ENCODE results near the gene KLHL18. TPM values are rescaled to one million over a fixed set of nuclear protein-coding genes. Genes with fewer than 3 reads are reported as not detected.
A peak's percentile ranks its signal among the peaks of the same experiment; 100 is the strongest.

Gene KLHL18
- total RNA-seq, 1 experiment from 2014 or later, result 36.6 TPM

DNA sequence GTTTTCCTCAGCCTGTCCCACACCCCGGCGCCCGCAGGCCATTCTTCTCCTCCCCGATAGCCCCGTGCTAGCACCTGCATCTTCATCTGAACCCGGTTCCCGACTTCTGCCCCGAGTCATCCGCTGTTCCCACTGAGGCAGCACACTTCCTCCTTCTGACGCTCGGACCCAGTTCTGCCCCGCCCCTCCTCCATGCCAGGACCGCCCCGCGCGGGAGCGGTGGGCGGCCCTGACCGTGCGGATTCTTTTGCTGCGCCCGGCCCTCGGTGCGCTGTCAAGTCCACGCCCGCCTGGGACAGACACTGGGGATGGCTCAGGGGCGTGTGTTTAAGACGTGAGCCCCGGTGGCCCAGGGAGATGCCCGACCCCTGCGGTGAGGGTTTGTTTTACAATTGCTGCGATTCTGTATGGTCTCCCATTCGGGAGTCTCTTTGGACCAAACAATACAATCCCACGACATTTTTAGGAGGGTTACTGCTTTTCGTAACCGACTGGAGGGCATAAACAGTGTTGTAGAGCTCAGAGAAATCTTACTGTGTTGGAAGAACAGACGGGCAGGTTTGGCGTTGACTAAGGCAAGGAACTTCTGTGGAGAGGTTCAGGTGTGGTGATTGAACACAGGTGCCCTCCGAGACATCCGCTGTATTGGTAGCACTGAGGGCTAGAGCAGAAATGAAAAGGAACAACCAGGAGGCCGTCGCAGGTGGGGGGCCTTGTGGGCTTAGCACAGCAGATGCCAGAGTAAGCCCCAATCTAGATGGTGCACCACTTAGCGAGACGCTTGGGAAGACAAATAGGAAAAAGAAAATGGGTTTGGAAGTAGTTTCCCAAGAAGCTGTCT lies 98.8 kb downstream of the KLHL18 start:
- POLR2A ChIA-PET, result interaction anchor here (0.5 to 2.0 kb wide), 22 partner anchors 8 to 887 kb away, joined by 3 to 13 read pairs (median 4); partner anchors contain the start of genes ALS2CL, CCDC12, KIF9 and KLHL18
- BruUV-seq (replicated peaks), result TSS peak; percentile 51
- no peaks in the 10 kb centered on the region for H3K27me3 Mint-ChIP-seq (ENCODE audit: insufficient read depth, unreplicated experiment)
- H3K4me3 Mint-ChIP-seq (ENCODE audit: unreplicated experiment), result peak overlapping the region; percentile 97
- H3K27ac Mint-ChIP-seq (ENCODE audit: low read depth, unreplicated experiment), result peak overlapping the region; percentile 99
- peaks cover 33% of the 10 kb centered on the region for H3K4me1 Mint-ChIP-seq (ENCODE audit: insufficient read depth, unreplicated experiment)
- intact Hi-C loops (cut with micrococcal nuclease), result loop anchor here (5.0 kb wide), 1 partner anchor 99 kb away; the partner anchor contains the start of genes KIF9 and KLHL18
- TF ChIP-seq, protein P1, sequence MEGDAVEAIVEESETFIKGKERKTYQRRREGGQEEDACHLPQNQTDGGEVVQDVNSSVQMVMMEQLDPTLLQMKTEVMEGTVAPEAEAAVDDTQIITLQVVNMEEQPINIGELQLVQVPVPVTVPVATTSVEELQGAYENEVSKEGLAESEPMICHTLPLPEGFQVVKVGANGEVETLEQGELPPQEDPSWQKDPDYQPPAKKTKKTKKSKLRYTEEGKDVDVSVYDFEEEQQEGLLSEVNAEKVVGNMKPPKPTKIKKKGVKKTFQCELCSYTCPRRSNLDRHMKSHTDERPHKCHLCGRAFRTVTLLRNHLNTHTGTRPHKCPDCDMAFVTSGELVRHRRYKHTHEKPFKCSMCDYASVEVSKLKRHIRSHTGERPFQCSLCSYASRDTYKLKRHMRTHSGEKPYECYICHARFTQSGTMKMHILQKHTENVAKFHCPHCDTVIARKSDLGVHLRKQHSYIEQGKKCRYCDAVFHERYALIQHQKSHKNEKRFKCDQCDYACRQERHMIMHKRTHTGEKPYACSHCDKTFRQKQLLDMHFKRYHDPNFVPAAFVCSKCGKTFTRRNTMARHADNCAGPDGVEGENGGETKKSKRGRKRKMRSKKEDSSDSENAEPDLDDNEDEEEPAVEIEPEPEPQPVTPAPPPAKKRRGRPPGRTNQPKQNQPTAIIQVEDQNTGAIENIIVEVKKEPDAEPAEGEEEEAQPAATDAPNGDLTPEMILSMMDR (IDR thresholded peaks at IDR 0.05; ENCODE audit: unreplicated experiment), result no peak
- no peaks in the 10 kb centered on the region for H3K9me3 Mint-ChIP-seq (ENCODE audit: unreplicated experiment)
- peak; percentile 82 for DNase-seq (ENCODE audit: unreplicated experiment)
- CTCF ChIA-PET, result interaction anchor here (0.6 to 0.9 kb wide), 3 partner anchors 11 to 415 kb away, joined by 3 read pairs; no protein-coding TSS in a partner anchor
- peaks cover 19% of the 10 kb centered on the region for H3K36me3 Mint-ChIP-seq (ENCODE audit: insufficient read depth, unreplicated experiment)

DNA sequence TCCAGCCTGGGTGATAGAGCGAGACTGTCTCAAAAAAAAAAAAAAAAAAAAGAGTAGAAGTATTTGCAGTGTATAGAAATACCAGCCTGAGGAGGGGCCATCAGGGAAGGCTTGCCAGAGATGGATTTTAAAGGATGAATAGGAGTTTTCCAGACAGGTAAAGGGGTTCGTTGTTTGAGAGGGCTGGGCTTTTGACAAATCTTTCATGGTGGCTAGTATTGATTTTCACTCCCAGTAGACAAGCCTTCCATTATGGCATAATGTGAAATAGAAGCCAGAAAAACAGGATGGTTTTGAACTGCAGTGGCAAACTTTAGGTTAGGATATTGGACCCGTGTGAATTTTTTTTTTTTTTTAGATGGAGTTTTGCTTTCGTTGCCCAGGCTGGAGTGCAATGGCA lies 101.7 kb downstream of the KLHL18 start:
- Mint-ChIP-seq H3K4me3 (ENCODE audit: unreplicated experiment) (no peak overlapping the region), H3K4me1 (ENCODE audit: insufficient read depth, unreplicated experiment) (peaks cover 33% of the 10 kb centered on the region), H3K9me3 (ENCODE audit: unreplicated experiment) (no peaks in the 10 kb centered on the region), H3K27ac (ENCODE audit: low read depth, unreplicated experiment) (no peak overlapping the region), H3K27me3 (ENCODE audit: insufficient read depth, unreplicated experiment) (no peaks in the 10 kb centered on the region), H3K36me3 (ENCODE audit: insufficient read depth, unreplicated experiment) (peaks cover 44% of the 10 kb centered on the region)
- ChIA-PET POLR2A (no interaction called here), CTCF (interaction anchor here (0.5 kb wide), 1 partner anchor 703 kb away, joined by 3 read pairs; no protein-coding TSS in a partner anchor)
- no TSS peak for BruUV-seq (replicated peaks)
- intact Hi-C loops (cut with micrococcal nuclease), result loop anchor here (5.0 kb wide), 1 partner anchor 102 kb away; the partner anchor contains the start of genes KIF9 and KLHL18
- TF ChIP-seq, protein P1 (IDR thresholded peaks at IDR 0.05; ENCODE audit: unreplicated experiment), result no peak
- DNase-seq (ENCODE audit: unreplicated experiment), result no peak

DNA sequence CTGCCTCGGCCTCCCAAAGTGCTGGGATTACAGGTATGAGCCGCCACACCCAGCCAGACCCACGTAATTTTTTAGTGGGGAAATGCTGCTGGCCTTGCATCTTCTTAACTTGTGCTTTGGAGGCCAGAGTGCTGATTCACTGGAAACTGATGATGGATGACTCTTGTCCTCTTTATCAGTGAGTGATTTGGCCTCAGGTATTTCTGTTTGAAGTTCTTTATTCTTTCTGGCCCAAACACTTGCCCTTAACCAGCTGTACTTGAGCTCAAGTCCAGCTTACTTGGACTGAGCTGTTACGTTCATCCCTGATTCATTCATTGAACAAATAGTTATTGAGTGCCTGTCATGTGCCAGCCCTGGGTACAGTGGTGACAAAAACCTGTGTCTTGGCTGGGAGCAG lies 102.3 kb downstream of the KLHL18 start:
- intact Hi-C loops (cut with micrococcal nuclease), result no loop called here

DNA sequence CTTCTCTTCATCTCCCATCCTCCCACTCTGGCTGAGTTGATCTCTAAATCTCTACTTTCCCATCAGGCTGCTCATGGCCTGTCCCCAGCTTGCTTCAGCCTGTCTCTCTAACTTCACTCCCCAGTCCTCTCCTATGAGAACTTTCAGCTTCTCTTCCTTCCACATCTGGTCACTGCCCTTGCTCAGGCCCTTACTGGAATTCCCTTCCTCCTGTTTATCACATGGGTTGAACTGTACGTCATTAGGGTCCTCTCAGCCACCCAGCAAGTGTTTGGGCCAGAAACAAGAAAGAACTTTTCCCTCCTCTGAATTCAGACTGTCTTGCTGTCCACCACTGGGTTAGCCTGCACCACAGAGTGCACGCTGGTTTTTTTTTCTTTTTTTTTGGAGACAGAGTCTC lies 103.1 kb downstream of the KLHL18 start:
- Mint-ChIP-seq H3K27ac (ENCODE audit: low read depth, unreplicated experiment) (peak overlapping the region; percentile 36), H3K27me3 (ENCODE audit: insufficient read depth, unreplicated experiment) (no peaks in the 10 kb centered on the region), H3K4me1 (ENCODE audit: insufficient read depth, unreplicated experiment) (peaks cover 22% of the 10 kb centered on the region), H3K4me3 (ENCODE audit: unreplicated experiment) (no peak overlapping the region), H3K9me3 (ENCODE audit: unreplicated experiment) (no peaks in the 10 kb centered on the region), H3K36me3 (ENCODE audit: insufficient read depth, unreplicated experiment) (peaks cover 35% of the 10 kb centered on the region)
- no peak for DNase-seq (ENCODE audit: unreplicated experiment)
- intact Hi-C loops (cut with micrococcal nuclease), result no loop called here
- BruUV-seq (replicated peaks), result no TSS peak
- CTCF ChIA-PET, result no interaction called here
- POLR2A ChIA-PET, result no interaction called here
- TF ChIP-seq, protein P1 (IDR thresholded peaks at IDR 0.05; ENCODE audit: unreplicated experiment), result no peak

More for the DNA sequence above, 102.3 kb downstream of the KLHL18 start:
- TF ChIP-seq, protein P1 (IDR thresholded peaks at IDR 0.05; ENCODE audit: unreplicated experiment), result no peak
- Mint-ChIP-seq H3K9me3 (ENCODE audit: unreplicated experiment) (no peaks in the 10 kb centered on the region), H3K27me3 (ENCODE audit: insufficient read depth, unreplicated experiment) (no peaks in the 10 kb centered on the region), H3K36me3 (ENCODE audit: insufficient read depth, unreplicated experiment) (peaks cover 43% of the 10 kb centered on the region), H3K4me3 (ENCODE audit: unreplicated experiment) (no peak overlapping the region), H3K4me1 (ENCODE audit: insufficient read depth, unreplicated experiment) (peaks cover 27% of the 10 kb centered on the region), H3K27ac (ENCODE audit: low read depth, unreplicated experiment) (no peak overlapping the region)
- CTCF ChIA-PET, result interaction anchor here (0.5 kb wide), 1 partner anchor 702 kb away, joined by 3 read pairs; no protein-coding TSS in a partner anchor
- POLR2A ChIA-PET, result interaction anchor here (0.6 kb wide), 1 partner anchor 403 kb away, joined by 3 read pairs; no protein-coding TSS in a partner anchor
- no TSS peak for BruUV-seq (replicated peaks)
- no peak for DNase-seq (ENCODE audit: unreplicated experiment)

Measured in MCF 10A (cell line).